GM12873 (cell line): ENCODE measurements around the gene COL25A1.

ENCODE experiments used
- TF ChIP-seq, protein P1 (sequence below): IDR thresholded peaks from 2 replicates; pipeline ENCODE4 v1.5.1; 2012; ENCODE audit warnings: low read depth, mild to moderate bottlenecking, moderate library complexity, low read length, control low read depth; ENCODE audit not compliant: insufficient read depth; ENCODE audit errors: missing control alignments

COL25A1 gene

DNA sequence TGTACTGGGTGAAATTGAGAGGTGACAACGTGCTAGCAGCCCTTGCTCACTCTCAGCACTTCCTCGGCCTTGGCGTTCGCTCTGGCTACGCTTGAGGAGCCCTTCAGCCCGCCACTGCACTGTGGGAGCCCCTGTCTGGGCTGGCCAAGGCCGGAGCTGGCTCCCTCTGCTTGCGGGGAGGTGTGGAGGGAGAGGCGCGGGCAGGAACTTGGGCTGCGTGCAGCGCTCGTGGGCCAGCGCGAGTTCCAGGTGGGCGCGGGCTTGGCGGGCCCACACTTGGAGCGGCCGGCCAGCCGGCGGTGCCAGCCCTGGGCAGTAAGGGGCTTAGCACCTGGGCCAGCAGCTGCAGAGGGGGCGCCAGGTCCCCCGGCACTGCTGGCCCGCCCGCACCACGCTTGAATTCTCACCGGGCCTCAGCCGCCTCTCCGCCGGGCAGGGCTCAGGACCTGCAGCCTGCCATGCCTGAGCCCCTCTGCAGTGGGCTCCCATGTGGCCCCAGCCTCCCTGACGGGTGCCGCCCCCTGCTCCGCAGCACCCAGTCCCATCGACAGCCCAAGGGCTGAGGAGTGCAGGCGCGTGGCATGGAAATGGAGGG, 290.1 kb downstream of the COL25A1 start:
- TF ChIP-seq, protein P1, sequence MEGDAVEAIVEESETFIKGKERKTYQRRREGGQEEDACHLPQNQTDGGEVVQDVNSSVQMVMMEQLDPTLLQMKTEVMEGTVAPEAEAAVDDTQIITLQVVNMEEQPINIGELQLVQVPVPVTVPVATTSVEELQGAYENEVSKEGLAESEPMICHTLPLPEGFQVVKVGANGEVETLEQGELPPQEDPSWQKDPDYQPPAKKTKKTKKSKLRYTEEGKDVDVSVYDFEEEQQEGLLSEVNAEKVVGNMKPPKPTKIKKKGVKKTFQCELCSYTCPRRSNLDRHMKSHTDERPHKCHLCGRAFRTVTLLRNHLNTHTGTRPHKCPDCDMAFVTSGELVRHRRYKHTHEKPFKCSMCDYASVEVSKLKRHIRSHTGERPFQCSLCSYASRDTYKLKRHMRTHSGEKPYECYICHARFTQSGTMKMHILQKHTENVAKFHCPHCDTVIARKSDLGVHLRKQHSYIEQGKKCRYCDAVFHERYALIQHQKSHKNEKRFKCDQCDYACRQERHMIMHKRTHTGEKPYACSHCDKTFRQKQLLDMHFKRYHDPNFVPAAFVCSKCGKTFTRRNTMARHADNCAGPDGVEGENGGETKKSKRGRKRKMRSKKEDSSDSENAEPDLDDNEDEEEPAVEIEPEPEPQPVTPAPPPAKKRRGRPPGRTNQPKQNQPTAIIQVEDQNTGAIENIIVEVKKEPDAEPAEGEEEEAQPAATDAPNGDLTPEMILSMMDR, result no peak

DNA sequence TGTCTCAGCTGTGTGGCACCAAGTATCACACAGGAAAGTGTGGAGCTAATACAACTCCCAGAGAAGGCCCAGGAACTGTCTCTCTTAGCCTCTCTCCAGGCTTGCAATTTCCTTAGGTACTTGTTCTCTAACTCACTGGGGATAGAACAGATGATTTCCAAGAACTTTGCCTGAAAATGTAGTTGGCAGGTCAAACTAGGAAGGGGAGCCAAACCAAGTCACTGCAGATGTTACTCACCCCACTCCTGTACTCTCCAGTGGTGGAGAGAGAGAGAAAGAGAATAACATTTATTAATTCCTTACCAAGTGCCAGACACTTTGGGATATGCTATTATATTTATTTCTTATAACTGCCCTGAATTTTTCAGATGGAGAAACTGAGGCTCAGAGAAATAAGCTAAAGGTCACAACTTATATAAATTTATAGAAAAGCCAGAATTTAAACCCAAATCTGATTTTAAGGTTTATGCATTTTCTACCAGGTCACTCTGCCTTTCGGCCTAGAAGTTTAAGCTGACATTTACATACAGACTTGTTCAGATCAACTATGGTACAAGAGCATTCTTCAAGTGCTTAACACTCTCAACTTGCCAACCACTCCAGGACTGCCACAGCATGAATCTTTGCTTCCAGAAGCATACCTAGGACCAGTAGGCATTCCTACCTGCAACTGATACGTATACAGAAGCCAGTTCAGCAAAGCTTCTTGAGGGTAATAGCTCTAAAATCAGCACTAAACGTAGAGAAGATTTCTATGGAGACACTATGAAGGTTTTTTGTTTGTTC, 291.0 kb downstream of the COL25A1 start:
- TF ChIP-seq, protein P1, result no peak

DNA sequence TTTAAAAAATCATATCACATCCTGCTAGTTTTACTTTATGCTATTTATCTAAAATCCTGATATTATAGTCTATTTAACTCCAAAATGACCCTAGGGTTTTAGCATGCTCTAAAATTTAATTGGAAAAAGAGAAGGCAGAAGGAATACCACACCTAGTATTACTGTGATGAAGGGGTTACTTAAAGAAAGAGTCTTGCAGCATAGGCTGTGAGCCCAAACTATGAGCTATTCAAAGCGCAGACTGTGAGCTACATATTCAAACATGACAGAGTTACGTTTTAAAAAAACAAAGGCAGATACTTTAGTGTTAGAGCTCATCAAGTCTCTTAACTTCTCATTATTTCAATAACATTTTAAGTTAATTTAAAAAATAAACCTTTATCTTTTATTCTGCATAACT, 291.9 kb downstream of the COL25A1 start:
- TF ChIP-seq, protein P1, result no peak

DNA sequence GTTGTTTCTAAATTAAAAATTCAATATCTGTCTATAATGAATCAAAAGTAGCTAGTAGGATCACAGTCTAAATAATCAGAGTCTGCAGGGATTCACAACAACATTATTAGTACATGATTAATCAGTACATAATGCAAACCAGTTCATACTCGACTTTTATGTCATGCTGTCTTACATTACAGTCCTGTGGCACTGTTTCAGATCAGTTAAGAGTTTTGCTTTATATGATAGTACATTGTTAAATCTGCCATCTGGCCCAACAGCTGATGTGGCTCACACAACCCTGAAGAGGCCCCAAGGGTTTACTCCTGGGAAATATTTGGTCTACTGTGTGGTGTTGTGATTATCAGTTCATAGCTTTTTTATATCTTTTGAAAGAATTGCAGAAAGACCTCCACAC, 292.5 kb downstream of the COL25A1 start:
- TF ChIP-seq, protein P1, result no peak

DNA sequence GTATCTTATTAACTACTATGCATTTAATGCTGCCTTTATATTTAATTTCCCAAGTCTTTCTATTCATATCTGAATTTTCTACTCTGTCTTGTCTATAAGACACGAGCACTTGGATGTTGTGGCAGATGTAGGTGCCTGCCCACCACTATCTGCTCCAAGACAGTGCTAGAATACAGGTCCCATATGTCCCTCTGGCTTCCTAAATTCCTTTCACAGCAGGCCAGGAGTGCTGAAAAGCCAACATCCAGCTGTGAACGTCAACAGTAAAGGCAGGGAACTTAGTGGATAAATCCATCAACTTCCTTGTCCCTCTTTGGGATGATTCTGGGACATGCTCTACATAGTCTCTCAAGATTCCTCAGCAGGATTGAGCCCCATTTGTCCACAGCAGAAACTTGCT, 294.5 kb downstream of the COL25A1 start:
- TF ChIP-seq, protein P1, result no peak

DNA sequence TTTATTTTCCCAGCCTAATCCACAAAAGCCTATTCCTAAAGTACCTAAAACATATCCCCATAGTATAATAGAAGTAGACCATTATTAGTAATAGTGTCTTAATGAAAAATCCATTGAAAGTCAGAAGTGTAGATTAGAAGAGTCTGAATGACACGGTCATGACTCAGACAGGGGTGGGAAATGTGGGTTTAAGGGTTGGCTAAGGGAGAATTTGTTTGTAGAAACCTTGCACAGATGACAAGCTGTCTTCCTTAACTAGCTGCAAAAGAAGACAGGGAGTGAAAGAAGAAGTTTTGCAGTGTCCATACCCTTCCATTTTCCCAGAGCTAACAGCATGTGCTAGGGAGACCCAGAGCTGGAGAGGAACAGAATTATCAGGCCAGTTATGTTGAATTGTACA, 296.9 kb downstream of the COL25A1 start:
- TF ChIP-seq, protein P1, result no peak

DNA sequence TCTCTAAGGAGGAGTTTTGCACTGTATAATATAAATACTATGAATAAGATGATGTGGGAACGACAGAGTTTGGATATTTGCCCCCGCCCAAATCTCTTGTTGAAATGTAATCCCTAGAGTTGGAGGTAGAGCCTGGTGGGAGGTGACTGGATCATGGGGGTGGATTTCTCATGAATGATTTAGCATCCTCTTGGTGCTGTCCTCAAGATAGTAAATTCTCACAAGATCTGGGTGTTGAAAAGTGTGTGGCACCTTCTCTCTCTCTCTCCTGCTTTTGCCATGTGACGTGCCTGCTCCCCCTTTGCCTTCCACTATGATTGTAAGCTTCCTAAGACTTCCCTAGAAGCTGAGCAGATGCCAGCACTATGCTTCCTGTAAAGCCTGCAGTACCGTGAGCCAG, 298.0 kb downstream of the COL25A1 start:
- TF ChIP-seq, protein P1, result no peak
